Hepatocyte (in vitro differentiated cells): Measurements from ENCODE around the gene TMEM213.

Experiments used
- EZH2 ChIP-seq: fragments of 200-600 bp; sonication (generic); IDR thresholded peaks from 2 replicates; pipeline ENCODE4 v1.6.1; 2016; ENCODE audit warnings: antibody characterized with exemption, mild to moderate bottlenecking, borderline replicate concordance
- TF ChIP-seq, protein P1 (sequence below): fragments of 200-600 bp; sonication (generic); IDR thresholded peaks from 2 replicates; pipeline ENCODE4 v1.5.1; 2016; ENCODE audit warnings: antibody characterized with exemption, mild to moderate bottlenecking; ENCODE audit not compliant: poor library complexity

- TF ChIP-seq, protein P1, sequence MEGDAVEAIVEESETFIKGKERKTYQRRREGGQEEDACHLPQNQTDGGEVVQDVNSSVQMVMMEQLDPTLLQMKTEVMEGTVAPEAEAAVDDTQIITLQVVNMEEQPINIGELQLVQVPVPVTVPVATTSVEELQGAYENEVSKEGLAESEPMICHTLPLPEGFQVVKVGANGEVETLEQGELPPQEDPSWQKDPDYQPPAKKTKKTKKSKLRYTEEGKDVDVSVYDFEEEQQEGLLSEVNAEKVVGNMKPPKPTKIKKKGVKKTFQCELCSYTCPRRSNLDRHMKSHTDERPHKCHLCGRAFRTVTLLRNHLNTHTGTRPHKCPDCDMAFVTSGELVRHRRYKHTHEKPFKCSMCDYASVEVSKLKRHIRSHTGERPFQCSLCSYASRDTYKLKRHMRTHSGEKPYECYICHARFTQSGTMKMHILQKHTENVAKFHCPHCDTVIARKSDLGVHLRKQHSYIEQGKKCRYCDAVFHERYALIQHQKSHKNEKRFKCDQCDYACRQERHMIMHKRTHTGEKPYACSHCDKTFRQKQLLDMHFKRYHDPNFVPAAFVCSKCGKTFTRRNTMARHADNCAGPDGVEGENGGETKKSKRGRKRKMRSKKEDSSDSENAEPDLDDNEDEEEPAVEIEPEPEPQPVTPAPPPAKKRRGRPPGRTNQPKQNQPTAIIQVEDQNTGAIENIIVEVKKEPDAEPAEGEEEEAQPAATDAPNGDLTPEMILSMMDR, result no peak
- TF ChIP-seq EZH2, result no peak
Measured at GRCh38 chr7:138880881-138881578, 83.2 kb downstream of the TMEM213 start.
